Endothelial cell of hepatic sinusoid (primary cell): ENCODE data around the gene PAQR3.

ENCODE experiments used
- in situ Hi-C: cut with HindIII; loops from 2 replicates; pipeline ENCODE4 v1.10.0; 2017; ENCODE audit warnings: low sequenced_read_pairs

Gene PAQR3, protein sequence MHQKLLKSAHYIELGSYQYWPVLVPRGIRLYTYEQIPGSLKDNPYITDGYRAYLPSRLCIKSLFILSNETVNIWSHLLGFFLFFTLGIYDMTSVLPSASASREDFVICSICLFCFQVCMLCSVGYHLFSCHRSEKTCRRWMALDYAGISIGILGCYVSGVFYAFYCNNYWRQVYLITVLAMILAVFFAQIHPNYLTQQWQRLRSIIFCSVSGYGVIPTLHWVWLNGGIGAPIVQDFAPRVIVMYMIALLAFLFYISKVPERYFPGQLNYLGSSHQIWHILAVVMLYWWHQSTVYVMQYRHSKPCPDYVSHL

DNA sequence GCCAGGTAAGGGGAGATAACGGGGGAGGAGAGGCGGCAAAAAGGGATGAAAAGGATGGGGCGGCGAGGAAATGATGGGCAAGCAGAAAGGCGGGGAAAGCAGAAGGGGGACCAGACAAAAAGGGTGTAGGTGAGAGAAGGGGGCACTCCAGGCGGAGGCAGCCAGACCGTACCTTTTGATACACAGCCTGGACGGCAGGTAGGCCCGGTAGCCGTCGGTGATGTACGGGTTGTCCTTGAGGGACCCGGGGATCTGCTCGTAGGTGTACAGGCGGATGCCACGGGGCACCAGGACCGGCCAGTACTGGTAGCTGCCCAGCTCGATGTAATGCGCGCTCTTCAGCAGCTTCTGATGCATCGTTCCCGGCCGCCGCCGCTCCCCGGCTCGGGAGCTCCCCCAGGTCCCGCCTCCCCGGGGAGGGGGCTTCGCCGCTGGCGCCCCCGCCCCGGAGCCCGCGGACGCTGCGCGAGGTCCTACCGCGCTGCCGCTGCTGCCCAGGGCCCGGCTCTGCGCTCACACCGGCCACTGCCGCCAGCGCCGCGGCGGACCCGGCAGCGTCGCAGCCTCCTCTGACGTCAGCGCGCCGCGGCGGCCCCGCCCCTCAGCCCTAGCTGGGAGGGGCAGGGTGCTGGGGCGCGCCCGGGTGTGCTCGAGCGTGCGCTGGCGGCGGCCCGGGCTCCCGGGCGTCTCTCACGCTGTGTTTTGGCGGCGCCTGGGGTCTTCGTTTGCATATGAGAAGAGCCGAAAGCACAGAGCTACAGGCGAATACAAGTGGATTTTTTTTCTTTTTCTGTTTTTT, at the start of gene PAQR3:
PAQR3 (minus strand) TSS at position 571 of the 799 bp plus-strand sequence; CDS start at position 357, 214 bp downstream.
- in situ Hi-C loops: no loop called here

DNA sequence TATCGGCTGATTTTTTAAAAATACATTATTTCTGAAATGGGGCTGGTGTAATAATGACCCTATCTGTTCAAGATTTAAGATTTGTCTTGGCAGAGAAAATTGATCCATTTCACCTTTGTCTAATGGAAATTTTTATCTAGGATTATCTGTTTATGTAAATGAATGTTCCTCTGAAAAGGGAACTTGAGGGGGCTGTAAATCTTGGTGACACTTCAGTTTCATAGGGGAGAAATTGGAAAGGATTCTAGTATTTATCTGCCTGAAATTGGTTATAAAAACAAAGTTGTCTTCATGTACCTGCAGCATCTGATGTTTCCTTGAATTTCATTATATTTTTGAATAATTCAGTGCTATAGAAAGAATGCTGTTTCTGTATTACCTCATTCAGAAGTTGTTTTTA, 48.4 kb upstream of the PAQR3 start:
- in situ Hi-C loops: no loop called here

DNA sequence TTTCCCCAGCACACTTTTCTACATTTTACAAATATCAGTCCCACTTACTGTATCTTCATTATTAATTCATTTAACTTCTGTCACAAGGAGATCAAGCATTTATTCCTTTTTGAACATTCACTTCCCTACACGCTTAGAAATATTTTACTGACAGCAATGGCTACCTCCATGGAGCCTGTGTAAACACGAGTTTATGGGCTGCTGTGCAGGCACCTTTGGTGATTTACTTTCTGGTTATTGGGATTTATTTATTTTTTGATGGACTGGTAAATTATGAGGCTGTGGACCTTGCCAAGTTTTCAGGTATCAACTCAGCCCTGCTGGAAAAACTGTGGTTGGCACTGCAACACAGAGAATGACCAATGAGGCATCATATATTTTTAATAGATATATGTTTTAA, 45.4 kb upstream of the PAQR3 start:
- in situ Hi-C loops: no loop called here

DNA sequence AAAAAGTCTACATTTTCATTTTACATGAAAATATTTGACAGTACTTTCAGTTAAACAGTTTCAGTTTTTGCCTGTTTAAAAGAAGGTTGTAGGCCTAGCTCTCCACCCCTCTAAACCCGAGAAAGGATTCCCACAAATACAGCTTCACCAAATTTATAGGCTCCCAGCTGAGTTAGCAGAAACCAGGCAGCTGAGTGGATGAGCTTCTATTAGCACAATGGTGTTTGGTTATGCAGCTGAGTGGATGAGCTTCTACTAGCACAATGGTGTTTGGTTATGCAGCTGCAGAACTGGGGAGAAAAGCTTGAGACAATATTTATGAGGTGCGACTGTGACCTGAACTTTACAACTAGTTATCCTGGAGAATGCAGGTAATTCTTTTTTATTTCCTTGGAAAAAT, 36.6 kb upstream of the PAQR3 start:
- in situ Hi-C loops: no loop called here

DNA sequence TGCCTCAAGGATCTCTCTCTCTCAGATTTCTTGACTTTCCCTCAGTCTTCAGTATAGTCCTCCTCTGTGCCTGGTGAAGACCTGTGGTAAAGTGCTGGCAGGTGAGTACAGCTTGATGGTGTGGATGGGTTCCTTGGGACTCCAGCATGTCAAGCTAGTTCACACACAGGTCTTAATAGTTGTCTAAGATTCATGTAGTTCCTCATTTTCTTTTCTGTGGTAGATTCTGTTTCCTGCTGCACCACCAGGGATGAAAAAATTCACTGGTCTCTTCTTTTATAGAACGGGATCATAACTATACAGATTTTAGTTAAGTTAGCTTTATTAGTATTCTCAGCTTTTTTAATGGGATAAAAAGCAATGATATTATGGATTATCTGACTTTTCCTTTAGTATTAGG, 32.5 kb upstream of the PAQR3 start:
- in situ Hi-C loops: loop anchor here (25.0 kb wide), 1 partner anchor 1241 kb away; no protein-coding TSS in a partner anchor

DNA sequence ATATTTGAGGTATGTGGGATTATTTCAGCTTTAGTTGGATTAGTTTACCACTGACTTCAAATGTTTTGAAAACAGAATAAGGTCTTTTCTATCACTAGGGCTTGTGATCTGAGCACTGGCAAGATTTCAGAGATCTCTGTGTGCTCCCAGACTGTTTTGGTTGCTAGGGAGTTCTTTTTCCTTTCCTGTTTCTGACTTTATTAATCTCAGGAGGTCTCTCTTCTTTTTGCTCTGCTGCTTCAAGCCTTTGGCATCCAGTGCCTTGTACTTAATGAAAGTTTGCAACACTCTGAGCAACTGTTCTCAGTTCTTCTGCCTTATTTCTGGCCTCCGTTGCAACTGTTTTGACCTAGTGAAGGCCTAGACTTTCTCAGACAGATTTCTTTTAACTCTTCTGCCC, 32.1 kb upstream of the PAQR3 start:
- in situ Hi-C loops: loop anchor here (25.0 kb wide), 1 partner anchor 1241 kb away; no protein-coding TSS in a partner anchor

DNA sequence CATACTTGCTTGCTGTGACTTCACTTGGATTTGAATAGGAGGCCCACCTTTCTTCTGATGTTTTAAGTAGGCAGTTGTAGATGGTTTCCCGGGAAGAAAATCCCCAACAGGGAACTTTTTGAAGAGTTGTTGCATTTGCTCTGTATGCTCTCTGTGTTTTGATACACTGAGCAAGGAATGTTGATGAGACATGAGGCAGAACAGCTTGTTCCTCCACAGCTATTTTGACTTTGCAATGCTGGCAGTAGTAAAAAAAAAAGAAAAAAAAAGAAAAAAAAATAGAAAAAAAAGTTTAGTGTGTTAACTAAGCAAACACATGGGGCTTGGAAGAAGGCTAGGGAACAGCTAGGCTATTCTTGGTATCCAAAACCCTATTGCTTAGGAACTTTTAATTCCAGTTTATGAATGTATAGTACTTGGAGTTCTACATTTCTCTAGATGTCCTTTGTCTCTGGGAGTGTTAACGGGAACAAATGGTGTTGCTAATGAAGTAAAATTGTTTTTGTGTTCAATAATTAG, 23.4 kb upstream of the PAQR3 start:
- in situ Hi-C loops: loop anchor here (25.0 kb wide), 1 partner anchor 1250 kb away; no protein-coding TSS in a partner anchor

DNA sequence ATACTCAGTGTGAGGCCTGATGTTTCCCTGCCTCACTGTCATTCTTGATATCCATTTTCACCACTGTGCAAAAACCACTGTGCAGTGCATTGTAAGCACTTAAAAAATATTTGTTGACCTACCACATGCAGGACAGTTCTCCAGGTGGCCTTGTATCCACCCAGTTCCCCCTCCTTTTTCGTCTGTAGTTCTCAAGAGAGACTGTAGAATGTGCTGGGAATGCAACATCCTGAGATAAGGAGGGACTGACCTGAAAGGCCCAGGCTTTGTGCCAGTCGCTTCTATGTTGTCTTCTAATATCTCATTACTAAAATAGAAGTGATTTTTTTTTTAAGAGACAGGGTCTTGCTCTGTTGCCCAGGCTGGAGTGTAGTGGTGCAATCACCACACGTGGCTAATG, 21.7 kb upstream of the PAQR3 start:
- in situ Hi-C loops: loop anchor here (25.0 kb wide), 1 partner anchor 1251 kb away; no protein-coding TSS in a partner anchor

DNA sequence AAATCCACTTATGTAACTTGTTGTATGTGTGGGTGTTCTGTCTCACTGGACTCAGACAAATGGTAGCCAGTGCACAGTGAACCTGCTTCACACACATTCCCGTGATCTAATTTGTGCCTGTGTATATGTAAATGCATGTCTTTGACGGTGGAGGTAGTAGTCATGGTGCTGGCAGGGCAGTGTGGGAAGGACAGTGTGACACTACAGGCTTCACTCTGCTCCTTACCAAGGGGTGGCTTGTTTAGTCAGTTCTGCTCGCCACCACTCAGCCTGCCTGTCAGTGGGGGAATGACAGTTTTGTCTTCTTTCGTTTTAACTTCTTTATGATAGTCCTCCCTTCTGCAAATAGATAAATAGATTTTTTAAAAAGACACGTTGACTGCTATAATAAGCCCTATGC, 17.7 kb upstream of the PAQR3 start:
- in situ Hi-C loops: loop anchor here (25.0 kb wide), 1 partner anchor 1255 kb away; no protein-coding TSS in a partner anchor

DNA sequence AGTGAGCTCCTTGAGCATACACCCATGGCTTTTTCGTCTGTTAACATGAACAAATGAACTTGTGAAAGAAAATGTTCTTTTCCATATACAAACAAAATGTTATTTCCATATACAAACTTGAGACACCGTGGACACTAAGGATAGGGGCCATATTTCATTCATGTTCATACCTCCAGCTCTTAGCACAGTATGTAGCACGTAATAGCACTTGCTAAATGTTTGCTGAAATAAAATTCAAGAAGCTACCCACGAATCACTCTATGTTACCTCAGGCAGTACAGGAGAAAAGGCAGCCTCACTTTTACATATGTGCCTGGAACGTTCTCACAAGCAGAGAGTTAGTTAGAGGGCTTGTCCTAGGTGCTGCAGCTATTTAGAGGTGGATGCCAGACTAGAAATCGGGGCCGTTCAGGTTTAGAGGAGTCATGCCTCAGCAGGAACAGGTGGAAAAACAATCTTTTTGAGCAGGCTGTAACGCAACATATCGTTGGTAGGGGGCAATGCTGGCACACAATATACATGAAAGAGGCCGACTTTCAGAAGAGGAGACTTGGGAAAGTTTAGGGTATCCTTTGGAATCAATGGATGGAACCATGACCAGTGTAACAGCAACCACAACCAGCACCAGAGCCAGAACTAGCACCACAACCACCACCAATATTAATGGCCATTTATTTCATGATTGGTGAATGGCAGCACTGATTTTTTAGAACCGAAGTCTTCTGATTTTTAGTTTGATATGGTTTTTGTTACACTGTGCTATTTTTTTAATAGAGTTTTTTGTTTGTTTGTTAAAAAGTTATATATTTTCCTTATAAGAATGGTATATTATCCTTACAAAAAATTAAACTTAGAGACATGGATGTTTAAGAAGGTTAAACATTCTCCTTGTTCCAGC, 14.8 kb upstream of the PAQR3 start:
- in situ Hi-C loops: loop anchor here (25.0 kb wide), 1 partner anchor 1258 kb away; no protein-coding TSS in a partner anchor

DNA sequence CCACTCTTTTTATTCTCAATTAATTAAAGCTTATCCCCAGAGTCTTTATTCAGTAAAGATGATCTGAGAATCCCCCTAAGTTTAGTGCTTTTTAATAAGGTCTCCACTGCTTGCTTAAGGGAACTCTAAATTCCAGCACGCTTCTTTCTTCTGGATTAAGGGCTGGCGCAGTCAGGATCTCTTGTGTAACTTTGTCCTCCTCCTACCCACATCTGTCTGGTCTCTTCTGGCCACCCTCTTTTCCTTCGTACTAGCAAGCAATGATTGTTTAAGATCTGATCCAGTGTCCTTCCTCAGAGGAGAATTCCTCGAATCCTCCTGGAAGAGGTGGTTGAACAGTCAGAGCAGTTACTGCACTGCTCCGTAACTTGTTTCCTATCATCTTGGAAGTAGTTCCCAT, 14.0 kb upstream of the PAQR3 start:
- in situ Hi-C loops: loop anchor here (25.0 kb wide), 1 partner anchor 1259 kb away; no protein-coding TSS in a partner anchor

DNA sequence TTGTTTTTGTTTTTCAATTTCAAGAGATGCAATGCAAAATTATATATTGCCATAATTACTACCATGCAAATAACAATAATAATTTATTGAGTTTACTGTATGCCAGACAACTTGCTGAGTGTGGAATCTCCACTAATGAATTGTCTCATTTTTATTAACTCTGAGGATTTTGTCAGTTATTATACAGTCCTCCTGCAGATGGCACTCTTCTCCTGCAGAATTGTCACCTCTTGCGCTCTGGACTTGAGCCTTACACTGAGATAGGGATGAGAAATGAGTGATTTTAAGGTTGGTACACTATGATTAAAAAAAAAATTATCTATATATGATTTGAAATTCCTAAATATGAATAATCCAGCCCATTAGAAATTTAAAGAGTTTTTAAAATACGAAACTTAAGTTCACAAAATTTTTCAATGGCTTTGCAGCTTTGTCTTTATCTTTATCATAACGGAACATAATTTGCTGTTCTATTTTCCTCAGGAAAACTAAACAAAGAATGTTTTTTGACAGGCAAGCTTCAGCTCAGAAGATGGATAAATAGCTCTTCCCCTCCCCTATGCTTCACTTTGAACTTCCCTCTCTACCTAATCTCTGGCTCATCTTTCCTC, 12.7 kb upstream of the PAQR3 start:
- in situ Hi-C loops: loop anchor here (25.0 kb wide), 1 partner anchor 1260 kb away; no protein-coding TSS in a partner anchor

DNA sequence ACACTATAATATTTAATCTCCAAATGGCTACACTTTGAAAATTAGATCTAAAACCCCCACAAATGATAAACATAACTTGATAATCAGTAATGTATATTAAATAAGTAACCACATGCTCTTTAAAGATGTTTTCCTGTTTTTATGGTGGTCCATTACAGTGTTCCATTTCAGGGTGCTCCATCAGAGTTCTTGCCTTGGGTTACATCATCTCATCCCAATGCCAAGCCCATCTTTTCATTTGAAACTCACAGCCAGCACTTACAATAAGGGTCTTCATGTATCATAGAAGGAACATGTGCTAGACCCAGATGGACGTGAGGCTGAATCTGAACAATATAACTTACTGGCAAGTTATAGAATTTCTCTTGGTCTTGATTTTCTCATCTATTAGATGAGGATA, 10.5 kb upstream of the PAQR3 start:
- in situ Hi-C loops: loop anchor here (25.0 kb wide), 1 partner anchor 1263 kb away; no protein-coding TSS in a partner anchor

DNA sequence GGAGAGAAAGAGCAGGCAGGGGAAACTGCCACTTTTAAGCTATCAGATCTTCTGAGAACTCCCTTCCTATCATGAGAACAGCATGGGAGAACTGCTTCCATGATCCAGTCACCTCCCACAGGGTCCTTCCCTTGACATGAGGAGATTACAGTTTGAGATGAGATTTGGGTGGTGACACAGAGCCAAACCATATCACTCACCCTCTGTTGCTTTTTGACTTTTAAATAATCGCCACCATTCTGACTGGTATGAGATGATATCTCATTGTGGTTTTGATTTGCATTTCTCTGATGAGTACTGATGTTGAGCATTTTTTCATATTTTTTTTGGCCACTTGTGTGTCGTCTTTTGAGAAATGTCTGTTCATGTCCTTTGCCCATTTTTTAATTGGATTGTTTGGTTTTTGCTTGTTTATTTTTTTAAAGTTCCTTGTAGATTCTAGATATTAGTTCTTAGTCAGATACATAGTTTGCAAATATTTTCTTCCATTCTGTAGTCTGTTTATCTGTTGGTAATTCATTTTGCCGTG, 6.5 kb upstream of the PAQR3 start:
- in situ Hi-C loops: no loop called here

DNA sequence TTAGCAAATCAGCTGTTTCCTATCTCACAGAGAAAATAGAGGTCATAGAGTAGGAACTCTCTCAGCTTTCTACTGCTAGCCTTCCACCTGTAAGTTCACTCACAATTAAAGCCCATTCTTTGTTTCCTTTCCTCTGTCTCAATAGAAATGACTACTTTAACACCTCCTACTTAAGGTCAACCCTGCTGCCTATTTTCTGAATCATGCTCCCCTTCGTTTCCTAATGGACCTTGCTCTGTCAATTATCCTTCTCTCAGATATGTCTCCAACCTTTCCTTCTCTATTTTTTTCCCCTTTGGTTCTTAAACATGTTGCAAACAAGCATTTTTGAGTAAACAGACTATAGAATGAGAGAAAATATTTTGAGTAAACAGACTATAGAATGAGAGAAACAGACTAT, 5.1 kb upstream of the PAQR3 start:
- in situ Hi-C loops: no loop called here

DNA sequence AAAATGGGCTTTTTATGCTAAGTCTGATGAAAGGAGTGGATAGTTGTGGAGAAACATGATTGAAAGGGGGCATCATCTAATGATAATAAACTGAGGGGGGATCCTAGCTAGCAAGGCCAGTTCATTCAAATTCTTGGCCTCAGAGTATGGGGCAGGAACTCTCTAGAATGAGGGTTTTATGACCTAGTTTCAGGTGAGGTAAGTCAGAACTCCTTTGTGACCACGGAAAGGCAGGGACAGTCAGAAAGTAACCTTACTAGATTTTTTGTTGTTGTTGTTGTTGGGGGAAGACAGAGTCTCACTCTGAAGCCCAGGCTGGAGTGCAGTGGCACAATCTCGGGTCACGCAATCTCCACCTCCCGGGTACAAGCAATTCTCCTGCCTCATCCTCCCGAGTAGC, 1.5 kb upstream of the PAQR3 start:
- in situ Hi-C loops: no loop called here

DNA sequence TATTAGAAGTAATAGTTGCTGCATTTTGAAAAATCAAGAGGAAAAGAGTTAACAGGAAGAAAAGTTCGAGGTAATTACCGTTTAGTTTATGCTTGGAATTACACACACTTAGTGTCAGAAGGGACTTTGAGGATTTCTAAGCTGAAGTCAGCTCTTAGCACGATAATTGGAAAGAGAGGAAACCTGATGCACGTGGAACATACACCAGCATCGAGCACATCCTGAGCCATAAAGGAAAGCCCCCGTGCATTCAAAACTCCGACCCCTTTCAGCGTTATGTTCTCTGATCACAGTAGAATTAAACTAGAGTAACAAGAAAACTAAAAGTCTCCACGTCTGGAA, 400 bp upstream of the PAQR3 start:
- in situ Hi-C loops: no loop called here

DNA sequence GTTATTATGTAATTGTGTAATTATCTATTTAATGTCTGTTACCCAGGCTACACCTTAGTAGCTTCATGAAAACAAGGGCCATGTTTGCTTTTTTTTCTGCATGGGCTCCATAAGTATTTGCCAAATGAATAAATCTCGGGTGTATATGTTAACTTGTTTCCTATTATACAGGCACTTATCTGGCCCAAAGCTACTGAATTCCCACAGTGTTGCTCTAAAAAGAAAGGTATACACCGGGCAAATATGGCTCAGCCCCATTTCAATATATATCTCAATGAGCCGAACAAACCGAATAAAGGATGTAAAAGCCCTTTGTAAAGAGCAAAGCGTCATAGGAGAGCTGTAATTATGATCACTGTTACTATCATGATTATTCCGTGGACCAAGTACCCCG, 767 bp downstream of the PAQR3 start:
- in situ Hi-C loops: no loop called here

DNA sequence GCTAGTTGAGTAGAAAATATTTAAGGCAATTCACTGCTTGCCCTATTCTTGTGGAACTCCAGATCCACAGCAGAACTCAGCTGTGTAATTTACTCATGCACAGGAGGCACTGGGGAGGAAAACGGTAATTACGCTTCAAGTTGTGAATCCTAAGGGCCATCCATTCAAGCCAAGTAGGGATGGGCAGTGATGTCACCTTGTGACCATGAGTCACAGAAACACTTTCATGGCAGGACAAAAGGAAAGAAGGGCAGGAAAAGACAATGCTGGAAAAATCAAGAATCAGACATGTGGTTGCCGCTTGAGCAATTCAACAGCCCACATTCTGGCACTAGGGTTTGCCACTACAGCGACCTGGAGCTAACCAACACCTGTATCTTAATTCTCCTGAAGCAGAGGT, 1.4 kb downstream of the PAQR3 start:
- in situ Hi-C loops: no loop called here

DNA sequence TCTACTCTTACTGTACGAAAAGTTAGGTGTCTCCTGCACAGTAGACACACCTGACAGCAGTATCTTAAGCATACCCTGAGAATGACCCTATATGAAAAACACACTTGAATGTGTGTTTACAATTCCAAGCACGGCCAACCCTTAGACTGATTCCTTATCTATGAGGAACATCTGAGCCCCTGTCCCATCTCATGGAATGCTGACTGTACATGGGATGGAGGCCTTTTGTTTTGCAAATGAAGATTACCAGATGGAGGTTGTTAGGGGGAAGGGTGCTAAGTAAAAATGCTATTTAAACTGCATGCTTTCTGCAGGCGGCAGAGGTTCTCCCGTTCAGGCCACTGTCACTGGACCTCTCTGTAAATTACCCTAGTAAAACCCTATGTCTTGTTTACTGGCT, 2.2 kb downstream of the PAQR3 start:
- in situ Hi-C loops: no loop called here
